Endothelial cell of umbilical vein (primary cell): Measurements from ENCODE around the gene ANKS1B.

Source experiments
- EZH2 ChIP-seq: IDR thresholded peaks from 2 replicates; pipeline ENCODE4 v1.6.1; 2012; ENCODE audit warnings: borderline replicate concordance, low read depth, mild to moderate bottlenecking, moderate library complexity, low read length, inconsistent platforms; ENCODE audit not compliant: severe bottlenecking
- FOS ChIP-seq: IDR thresholded peaks from 2 replicates; pipeline ENCODE4 v1.6.1; 2011; ENCODE audit warnings: mild to moderate bottlenecking, low read length, moderate library complexity, borderline replicate concordance; ENCODE audit not compliant: insufficient read depth
- JUN ChIP-seq: IDR thresholded peaks from 2 replicates; pipeline ENCODE4 v1.6.1; 2011; ENCODE audit warnings: borderline replicate concordance, low read depth; ENCODE audit not compliant: insufficient read length, insufficient read depth
- MAX ChIP-seq: IDR thresholded peaks from 2 replicates; pipeline ENCODE4 v1.6.1; 2011; ENCODE audit not compliant: insufficient read depth, insufficient read length
- POLR2A ChIP-seq: IDR thresholded peaks from 2 replicates; pipeline ENCODE4 v1.6.1; 2012; ENCODE audit warnings: low read depth, mild to moderate bottlenecking, control low read depth, low read length
- POLR2AphosphoS5 ChIP-seq: IDR thresholded peaks from 2 replicates; pipeline ENCODE4 v1.6.1; 2012; ENCODE audit warnings: low read depth, mild to moderate bottlenecking, control low read depth, low read length, moderate library complexity; ENCODE audit not compliant: insufficient read depth
- TF ChIP-seq, protein P1 (sequence below), 2 donors: IDR thresholded peaks; 1 replicate in 1 of 2; 2 replicates in 1 of 2; pipeline ENCODE4 v1.5.1; 2011; ENCODE audit warnings: low read length in 2 of 2, mild to moderate bottlenecking in 2 of 2, moderate library complexity in 2 of 2, control low read depth in 1 of 2, inconsistent platforms in 1 of 2, low read depth in 1 of 2; ENCODE audit not compliant: insufficient read depth in 1 of 2; ENCODE audit errors: extremely low read depth in 1 of 2

GRCh38 chr12:99154983-99155336, 829.8 kb downstream of the ANKS1B start:
- TF ChIP-seq, protein P1, sequence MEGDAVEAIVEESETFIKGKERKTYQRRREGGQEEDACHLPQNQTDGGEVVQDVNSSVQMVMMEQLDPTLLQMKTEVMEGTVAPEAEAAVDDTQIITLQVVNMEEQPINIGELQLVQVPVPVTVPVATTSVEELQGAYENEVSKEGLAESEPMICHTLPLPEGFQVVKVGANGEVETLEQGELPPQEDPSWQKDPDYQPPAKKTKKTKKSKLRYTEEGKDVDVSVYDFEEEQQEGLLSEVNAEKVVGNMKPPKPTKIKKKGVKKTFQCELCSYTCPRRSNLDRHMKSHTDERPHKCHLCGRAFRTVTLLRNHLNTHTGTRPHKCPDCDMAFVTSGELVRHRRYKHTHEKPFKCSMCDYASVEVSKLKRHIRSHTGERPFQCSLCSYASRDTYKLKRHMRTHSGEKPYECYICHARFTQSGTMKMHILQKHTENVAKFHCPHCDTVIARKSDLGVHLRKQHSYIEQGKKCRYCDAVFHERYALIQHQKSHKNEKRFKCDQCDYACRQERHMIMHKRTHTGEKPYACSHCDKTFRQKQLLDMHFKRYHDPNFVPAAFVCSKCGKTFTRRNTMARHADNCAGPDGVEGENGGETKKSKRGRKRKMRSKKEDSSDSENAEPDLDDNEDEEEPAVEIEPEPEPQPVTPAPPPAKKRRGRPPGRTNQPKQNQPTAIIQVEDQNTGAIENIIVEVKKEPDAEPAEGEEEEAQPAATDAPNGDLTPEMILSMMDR (IDR thresholded peaks at IDR 0.05; ENCODE audit: extremely low read depth in 1 of 2, insufficient read depth in 1 of 2, low read depth in 1 of 2, low read length in 2 of 2) = no peak
- TF ChIP-seq EZH2 = no peak
- no peak for TF ChIP-seq POLR2AphosphoS5
- TF ChIP-seq MAX = no peak
- TF ChIP-seq POLR2A = no peak
- no peak for TF ChIP-seq JUN
- TF ChIP-seq FOS = no peak
